Fibroblast of lung (primary cell): ENCODE results near the gene TMEM132D. TPM values are rescaled to one million over a fixed set of nuclear protein-coding genes. Genes with fewer than 3 reads are reported as not detected.

Source experiments
- DNase-seq, 2 donors: peaks; one replicate each; pipeline versions ENCODE4 v3.0.0 to v3.0.0-alpha.2; 2010; ENCODE audit warnings: low read depth in 2 of 2
- H2AFZ ChIP-seq: 2 replicates; pipeline ENCODE4 v1.5.1; 2012; ENCODE audit warnings: low read length, control low read depth, inconsistent platforms
- H3K27ac ChIP-seq: 2 replicates; pipeline ENCODE4 v1.5.1; 2011; ENCODE audit warnings: low read length, control low read depth; ENCODE audit not compliant: insufficient read depth
- H3K27me3 ChIP-seq: 2 replicates; pipeline ENCODE4 v1.5.1; 2011; ENCODE audit warnings: mild to moderate bottlenecking, low read length; ENCODE audit not compliant: control insufficient read depth, insufficient read depth
- H3K36me3 ChIP-seq: 2 replicates; pipeline ENCODE4 v1.5.1; 2011; ENCODE audit warnings: low read length; ENCODE audit not compliant: control insufficient read depth, insufficient read depth
- H3K4me1 ChIP-seq: 2 replicates; pipeline ENCODE4 v1.5.1; 2011; ENCODE audit warnings: low read length; ENCODE audit not compliant: control insufficient read depth, insufficient read depth; ENCODE audit errors: extremely low read depth
- H3K4me2 ChIP-seq: 2 replicates; pipeline ENCODE4 v1.5.1; 2011; ENCODE audit warnings: low read length, control low read depth; ENCODE audit not compliant: insufficient read depth; ENCODE audit errors: extremely low read depth
- H3K4me3 ChIP-seq, 4 experiments: fragments of 200-600 bp in 1 of 4; sonication (generic) in 1 of 4; replicated peaks in 1 of 4; 2 replicates each; pipeline ENCODE4 v1.5.1; 2011 to 2016; ENCODE audit warnings: low read length in 4 of 4, low read depth in 3 of 4, mild to moderate bottlenecking in 3 of 4, control low read depth in 2 of 4, inconsistent platforms in 1 of 4, mixed read lengths in 1 of 4; ENCODE audit not compliant: insufficient read depth in 1 of 4; ENCODE audit errors: control extremely low read depth in 1 of 4
- H3K79me2 ChIP-seq: 2 replicates; pipeline ENCODE4 v1.5.1; 2012; ENCODE audit warnings: mild to moderate bottlenecking, low read length, inconsistent platforms; ENCODE audit not compliant: control insufficient read depth, insufficient read depth
- H3K9ac ChIP-seq: 2 replicates; pipeline ENCODE4 v1.5.1; 2011; ENCODE audit warnings: mild to moderate bottlenecking, low read length, control low read depth; ENCODE audit not compliant: insufficient read depth
- H3K9me3 ChIP-seq: 2 replicates; pipeline ENCODE4 v1.5.1; 2012; ENCODE audit warnings: low read depth, low read length; ENCODE audit not compliant: control insufficient read depth, insufficient read depth
- H4K20me1 ChIP-seq: 2 replicates; pipeline ENCODE4 v1.5.1; 2011; ENCODE audit warnings: low read length; ENCODE audit not compliant: control insufficient read depth, insufficient read depth; ENCODE audit errors: extremely low read depth
- EZH2 ChIP-seq: IDR thresholded peaks from 2 replicates; pipeline ENCODE4 v1.5.1; 2012; ENCODE audit warnings: low read length, control low read depth, mild to moderate bottlenecking; ENCODE audit errors: missing control alignments
- polyA plus RNA-seq, 2 donors: library from polyadenylated mRNA; depleted of rRNA in 1 of 2; stranded (reverse) in 1 of 2; unstranded in 1 of 2; fragments of >200 nt; gene quantifications; 2 replicates each; pipeline ENCODE4 v1.2.1, GENCODE V29; 2011 to 2012; ENCODE audit warnings: missing spikeins in 1 of 2
- total RNA-seq: library from RNA; depleted of rRNA; stranded (reverse); fragments of >200 nt; gene quantifications from 2 replicates; pipeline ENCODE4 v1.2.1, GENCODE V29; 2014
- TF ChIP-seq, protein P1 (sequence below), 2 donors: IDR thresholded peaks in 1 of 2; conservative IDR thresholded peaks in 1 of 2; 1 replicate in 1 of 2; 2 replicates in 1 of 2; pipeline ENCODE4 v1.5.1; 2011 to 2012; ENCODE audit warnings: low read length in 2 of 2, control low read depth in 1 of 2, inconsistent platforms in 1 of 2, low read depth in 1 of 2, mild to moderate bottlenecking in 1 of 2

TMEM132D gene
- total and polyA plus RNA-seq, 2 donors (not counting 1 experiment from before 2014, with no cell fraction given): not detected

DNA sequence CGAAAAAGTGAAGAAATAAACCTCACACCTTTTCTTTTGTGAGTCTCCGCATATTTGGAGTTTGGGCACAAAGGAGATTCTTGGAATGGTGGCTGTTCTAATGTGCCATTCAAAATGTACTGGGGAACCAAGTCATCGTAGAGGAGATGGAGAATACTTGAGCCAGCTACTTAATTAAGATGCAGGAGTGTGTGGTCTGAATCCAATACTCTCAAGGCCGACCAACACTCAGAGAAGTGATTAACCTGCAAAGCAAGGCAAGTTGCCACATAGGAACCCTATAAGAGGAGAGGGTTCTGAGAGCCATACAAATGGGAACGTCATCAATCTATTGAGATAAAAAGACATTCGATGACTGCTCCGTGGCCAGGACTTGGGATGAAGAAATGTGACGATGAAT, 603.8 kb downstream of the TMEM132D start:
- Histone ChIP-seq H3K27ac (no peak overlapping the region), H3K4me2 (no peak overlapping the region), H3K4me1 (no peaks in the 10 kb centered on the region), H4K20me1 (no peaks in the 10 kb centered on the region), H3K27me3 (no peaks in the 10 kb centered on the region), H3K79me2 (no peaks in the 10 kb centered on the region), H3K36me3 (no peaks in the 10 kb centered on the region), H2AFZ (no peak overlapping the region), H3K9me3 (no peaks in the 10 kb centered on the region), H3K4me3 (no peak overlapping the region), H3K9ac (no peak overlapping the region)
- TF ChIP-seq, protein P1, sequence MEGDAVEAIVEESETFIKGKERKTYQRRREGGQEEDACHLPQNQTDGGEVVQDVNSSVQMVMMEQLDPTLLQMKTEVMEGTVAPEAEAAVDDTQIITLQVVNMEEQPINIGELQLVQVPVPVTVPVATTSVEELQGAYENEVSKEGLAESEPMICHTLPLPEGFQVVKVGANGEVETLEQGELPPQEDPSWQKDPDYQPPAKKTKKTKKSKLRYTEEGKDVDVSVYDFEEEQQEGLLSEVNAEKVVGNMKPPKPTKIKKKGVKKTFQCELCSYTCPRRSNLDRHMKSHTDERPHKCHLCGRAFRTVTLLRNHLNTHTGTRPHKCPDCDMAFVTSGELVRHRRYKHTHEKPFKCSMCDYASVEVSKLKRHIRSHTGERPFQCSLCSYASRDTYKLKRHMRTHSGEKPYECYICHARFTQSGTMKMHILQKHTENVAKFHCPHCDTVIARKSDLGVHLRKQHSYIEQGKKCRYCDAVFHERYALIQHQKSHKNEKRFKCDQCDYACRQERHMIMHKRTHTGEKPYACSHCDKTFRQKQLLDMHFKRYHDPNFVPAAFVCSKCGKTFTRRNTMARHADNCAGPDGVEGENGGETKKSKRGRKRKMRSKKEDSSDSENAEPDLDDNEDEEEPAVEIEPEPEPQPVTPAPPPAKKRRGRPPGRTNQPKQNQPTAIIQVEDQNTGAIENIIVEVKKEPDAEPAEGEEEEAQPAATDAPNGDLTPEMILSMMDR (conservative IDR thresholded peaks at IDR 0.05 in 1 of 2, IDR thresholded peaks at IDR 0.05 in 1 of 2; ENCODE audit: low read depth in 1 of 2, low read length in 2 of 2): no peak
- TF ChIP-seq EZH2: no peak
- no peak for DNase-seq

GRCh38 chr12:129298921-129299320, 604.9 kb downstream of the TMEM132D start:
- Histone ChIP-seq H3K4me2 (no peak overlapping the region), H3K9me3 (no peaks in the 10 kb centered on the region), H2AFZ (no peak overlapping the region), H3K4me3 (no peak overlapping the region), H3K27me3 (no peaks in the 10 kb centered on the region), H3K27ac (no peak overlapping the region), H3K36me3 (no peaks in the 10 kb centered on the region), H3K9ac (no peak overlapping the region), H3K79me2 (no peaks in the 10 kb centered on the region), H3K4me1 (no peaks in the 10 kb centered on the region), H4K20me1 (no peaks in the 10 kb centered on the region)
- DNase-seq: peak in 1 of 2 donors; percentile 27
- TF ChIP-seq EZH2: no peak

GRCh38 chr12:129296671-129297070, 607.2 kb downstream of the TMEM132D start:
- no peak for TF ChIP-seq EZH2
- TF ChIP-seq, protein P1 (conservative IDR thresholded peaks at IDR 0.05 in 1 of 2, IDR thresholded peaks at IDR 0.05 in 1 of 2; ENCODE audit: low read depth in 1 of 2, low read length in 2 of 2): no peak
- Histone ChIP-seq H4K20me1 (no peaks in the 10 kb centered on the region), H3K27ac (no peak overlapping the region), H3K27me3 (no peaks in the 10 kb centered on the region), H3K4me2 (no peak overlapping the region), H3K9ac (no peak overlapping the region), H3K79me2 (no peaks in the 10 kb centered on the region), H3K4me3 (no peak overlapping the region), H3K9me3 (no peaks in the 10 kb centered on the region), H2AFZ (no peak overlapping the region), H3K36me3 (no peaks in the 10 kb centered on the region), H3K4me1 (no peaks in the 10 kb centered on the region)
- peak in 1 of 2 donors; percentile 60 for DNase-seq
